ENCODE results near the gene TMEM80.

TMEM80 gene

DNA sequence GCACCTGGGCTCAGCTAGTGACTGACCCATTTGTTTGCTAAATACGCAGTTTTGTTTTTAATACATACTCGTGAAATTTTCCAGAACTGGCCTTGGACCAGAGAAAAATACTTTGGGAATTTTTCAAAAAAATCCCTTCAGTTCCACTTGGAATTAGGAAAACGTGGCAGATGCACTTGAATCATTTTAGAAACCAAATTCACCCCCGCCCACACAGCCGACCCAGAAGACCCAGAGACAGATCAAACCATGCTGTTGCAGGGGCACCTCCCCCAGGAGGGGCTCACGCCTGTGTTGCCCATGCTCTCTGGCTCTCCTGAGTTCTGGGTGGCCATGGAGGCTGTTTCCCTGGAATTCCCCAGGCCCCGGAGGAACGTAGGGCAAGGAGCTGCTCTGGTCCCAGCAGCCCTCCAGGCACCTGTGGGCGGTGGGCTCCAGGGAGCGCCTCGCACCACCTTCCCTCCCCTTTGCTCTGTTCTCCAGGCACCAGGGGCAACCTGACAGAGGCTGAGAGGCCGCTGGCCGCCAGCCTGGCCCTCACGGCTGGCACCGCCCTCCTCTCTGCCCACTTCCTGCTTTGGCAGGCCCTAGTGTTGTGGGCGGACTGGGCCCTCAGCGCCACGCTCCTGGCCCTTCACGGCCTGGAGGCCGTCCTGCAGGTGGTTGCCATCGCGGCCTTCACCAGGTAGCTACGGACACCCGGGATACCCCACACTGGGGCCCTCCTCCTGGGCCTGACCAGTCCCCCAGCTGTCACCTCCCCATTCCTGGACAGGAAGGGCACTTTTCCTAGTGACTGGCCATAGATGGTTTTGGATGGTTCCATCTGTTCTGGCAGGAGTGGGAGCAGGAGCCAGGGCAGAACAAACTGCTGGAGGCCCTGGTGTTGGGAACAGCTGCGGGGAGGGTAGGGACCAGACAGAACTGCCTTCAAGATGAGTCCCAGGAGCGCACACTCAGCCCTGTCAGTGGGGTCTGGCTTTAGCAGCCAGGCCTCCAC is 7.1 kb downstream of the TMEM80 start:
- DNase-seq: no peak

- DNase-seq: no peak
Observed at GRCh38 chr11:703506-703905, 7.9 kb downstream of the TMEM80 start.

GRCh38 chr11:704228-704674 is 8.6 kb downstream of the TMEM80 start:
- no peak for DNase-seq

DNA sequence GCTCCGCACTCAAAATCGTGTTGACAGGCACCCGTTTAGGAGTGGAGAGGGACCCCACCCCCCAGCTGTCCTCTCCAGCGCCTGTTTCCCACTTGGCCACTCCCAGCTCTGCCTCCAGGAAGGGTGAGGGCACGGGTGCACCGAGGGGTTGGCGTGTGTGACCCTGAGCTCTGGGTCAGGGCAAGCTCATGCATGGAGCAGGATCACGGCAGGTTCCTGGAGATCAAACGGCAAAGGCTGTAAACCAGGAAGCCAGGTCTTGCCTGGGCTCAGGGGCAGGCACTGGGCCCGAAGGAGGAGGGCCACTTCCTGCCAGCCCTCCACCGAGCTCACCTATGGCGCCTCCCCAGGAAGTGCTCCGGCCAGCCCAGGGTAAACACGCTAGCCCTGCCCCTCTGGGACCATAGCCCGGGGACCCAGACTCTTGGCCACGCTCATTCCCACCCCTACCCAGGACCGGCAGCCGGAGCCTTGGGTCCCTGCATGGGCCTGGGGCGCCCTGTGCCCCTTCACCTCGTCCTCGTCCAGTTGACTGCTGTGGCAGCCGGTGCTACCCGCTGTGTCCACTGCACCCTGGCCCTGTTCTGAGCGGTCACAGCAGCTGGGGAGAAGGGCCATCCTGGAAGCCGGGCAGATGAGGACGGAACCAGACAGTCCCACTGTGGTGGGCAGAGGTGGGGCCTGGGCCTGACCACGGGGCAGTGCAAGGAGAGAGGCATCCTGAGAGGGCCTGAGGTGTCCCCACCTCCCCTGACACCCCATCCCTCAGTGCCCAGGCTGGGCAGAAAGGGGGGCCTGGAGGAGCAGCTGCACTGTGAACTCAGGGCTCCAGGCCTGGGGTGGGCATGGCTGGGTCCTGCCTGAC is 9.4 kb downstream of the TMEM80 start:
- no peak for DNase-seq

GRCh38 chr11:705646-706438 is 10.2 kb downstream of the TMEM80 start, which contains the start of gene EPS8L2:
EPS8L2 (plus strand) TSS chr11:706231; CDS start chr11:709408, 3,177 bp downstream.
- DNase-seq: no peak

- no peak for DNase-seq
Observed at GRCh38 chr11:706439-706956, 10.9 kb downstream of the TMEM80 start.

DNA sequence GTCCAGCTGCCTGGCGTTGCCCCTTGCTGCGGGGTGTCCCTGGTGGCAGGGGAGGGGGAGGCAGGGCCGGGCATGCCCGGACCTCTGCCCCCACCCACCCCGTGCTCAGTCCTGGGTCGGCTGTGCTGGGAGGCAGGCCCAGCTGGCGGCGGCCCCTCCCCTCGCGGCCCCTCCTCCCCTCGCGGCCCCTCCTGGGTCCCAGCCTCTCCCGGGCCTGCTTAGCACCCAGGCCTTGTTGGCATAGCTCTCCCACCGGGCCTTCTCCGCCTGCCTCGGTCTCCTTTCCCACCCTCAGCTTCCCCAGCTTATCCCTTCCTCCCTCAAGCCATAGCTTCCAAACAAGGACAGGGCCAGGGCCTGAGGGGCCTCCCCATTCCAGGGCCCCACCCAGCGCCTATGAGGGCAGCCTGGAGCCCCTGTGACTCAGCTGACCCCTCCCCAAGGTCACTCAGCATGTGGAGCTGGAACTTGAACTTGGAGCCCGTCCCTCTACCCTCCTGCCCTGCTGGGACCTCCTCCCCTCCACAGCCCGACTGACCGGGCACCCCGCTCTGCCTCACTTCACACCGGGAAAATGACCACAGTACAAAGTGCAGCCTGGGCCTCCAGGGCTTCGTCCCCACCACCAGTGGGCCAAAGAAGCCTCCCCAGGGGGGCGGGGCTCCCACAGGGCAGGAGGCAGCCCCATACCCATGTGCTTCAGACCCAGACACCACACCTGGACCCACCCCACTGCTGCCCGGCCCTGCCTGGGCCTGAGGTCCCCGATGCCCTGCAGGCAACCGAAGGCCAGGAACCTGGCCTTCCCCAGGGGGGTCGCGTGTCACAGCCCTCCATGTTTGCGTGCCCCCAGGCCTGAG is 11.6 kb downstream of the TMEM80 start:
- no peak for DNase-seq

- DNase-seq: no peak
Observed at GRCh38 chr11:707817-708420, 12.3 kb downstream of the TMEM80 start.

GRCh38 chr11:708511-708910 is 12.9 kb downstream of the TMEM80 start:
- DNase-seq: no peak

DNA sequence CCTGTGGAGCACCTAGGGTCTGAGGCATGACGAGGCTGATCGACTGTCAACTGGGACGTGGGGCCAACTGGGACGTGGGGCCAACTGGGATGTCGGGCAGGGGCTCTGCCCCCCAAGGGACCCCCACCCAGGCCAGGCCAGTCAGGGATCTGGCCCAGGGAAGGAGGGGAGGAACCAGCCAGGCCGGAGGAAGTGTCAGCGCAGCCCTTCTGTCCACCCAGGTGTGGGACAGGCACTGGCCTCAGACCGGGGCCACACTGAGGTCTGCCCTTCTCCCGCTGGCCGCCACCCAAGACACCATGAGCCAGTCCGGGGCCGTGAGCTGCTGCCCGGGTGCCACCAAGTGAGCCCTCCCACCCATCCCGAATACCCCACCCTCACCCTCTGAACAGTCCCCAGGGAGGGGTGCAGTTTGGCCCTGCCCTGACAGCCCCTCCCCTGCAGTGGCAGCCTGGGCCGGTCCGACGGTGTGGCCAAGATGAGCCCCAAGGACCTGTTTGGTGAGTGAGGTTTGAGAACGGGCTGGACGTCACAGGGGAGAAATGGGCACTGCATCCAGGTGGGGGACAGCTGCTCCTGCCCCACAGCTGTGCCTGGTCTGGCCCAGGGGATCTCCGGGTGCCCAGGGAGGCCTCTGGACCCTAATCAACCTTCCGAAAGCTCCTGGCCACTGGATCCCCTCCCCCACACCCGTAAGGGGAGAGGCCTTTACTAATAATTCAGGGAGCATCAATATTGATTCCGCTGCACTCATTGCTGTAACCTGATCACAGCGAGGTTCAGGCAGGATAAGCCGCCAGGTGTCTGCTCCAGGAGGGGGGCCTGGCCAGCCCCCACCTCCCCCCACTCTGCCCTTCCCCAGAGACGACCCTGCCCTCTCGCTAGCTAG is 13.7 kb downstream of the TMEM80 start:
- no peak for DNase-seq

DNA sequence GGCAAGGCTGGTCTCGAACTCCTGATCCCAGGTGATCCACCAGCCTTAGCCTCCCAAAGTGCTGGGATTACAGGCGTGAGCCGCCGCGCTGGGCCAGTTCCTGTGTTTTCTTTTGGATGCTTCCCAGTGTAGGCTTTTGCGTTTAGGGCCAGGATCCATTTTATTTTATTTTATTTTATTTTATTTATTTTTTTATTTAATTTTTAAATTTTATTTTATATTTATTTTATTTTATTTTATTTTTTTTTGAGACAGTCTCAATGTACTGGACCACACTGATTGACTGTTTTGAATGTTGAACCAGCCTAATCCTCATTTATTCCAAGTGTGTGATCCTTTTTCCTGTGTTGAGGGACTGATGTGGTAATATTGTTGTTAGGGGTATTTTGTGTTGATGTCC is 18.8 kb downstream of the TMEM80 start:
- no peak for DNase-seq

DNA sequence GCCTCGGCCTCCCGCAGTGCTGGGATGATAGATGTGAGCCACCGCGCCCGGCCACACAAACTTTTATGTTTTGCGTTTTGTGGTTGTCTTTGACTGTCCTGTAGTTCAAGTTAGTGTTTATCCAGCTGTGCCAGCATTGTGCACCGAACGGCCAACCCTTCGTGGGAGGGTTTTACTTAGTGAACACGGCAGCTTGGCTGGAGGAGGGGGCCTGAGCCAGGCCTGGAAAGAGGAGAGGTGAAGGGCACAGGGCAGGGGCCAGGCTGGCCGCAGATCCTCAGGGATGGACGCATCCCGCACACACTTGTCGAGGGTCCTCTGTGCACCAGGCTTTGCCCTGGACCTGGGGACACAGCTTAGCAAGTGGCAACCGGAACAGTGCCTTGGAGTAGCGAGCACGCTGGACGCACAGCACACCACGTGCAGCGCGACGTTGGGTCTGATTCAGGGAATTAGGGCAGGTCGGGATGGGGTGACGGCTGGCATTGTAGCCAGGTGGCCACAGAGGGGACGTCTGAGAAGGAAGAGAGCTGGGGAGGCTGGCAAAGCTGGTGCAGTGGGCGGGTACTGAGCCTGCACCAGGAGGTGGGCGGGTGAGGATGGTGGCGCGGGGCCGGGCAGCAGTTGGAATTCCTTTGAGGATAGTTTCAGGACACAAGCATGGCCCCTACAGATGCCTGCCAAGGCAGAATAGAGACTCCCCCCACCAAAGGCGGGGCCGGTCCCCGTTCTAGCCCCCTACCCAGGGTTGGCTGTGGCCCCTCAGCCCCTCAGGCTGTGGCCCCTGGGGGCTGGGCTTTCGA is 23.8 kb downstream of the TMEM80 start:
- DNase-seq: no peak

DNA sequence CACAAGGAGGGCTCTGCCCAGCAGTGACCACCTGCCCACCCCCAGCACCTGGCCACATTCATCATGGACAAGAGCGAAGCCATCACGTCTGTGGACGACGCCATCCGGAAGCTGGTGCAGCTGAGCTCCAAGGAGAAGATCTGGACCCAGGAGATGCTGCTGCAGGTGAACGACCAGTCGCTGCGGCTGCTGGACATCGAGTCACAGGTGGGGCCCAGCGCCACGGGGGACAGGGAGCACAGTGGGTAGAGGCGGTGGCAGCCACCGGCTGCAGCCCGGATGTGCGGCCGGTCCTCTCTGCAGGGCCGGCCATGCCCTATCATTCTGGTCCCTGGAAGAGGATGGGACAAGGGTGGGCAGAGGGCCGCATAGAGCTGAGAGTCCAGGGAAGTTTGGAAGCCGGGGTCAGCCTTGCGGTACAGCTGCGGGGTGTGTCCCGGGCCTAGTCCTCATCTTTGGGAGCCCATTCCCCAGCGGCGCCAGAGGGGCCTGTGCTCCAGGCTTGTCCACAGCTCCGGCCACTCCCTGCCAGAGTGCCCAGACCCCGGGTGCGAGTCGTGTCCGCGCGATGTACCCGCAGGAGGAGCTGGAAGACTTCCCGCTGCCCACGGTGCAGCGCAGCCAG is 24.5 kb downstream of the TMEM80 start:
- no peak for DNase-seq

DNA sequence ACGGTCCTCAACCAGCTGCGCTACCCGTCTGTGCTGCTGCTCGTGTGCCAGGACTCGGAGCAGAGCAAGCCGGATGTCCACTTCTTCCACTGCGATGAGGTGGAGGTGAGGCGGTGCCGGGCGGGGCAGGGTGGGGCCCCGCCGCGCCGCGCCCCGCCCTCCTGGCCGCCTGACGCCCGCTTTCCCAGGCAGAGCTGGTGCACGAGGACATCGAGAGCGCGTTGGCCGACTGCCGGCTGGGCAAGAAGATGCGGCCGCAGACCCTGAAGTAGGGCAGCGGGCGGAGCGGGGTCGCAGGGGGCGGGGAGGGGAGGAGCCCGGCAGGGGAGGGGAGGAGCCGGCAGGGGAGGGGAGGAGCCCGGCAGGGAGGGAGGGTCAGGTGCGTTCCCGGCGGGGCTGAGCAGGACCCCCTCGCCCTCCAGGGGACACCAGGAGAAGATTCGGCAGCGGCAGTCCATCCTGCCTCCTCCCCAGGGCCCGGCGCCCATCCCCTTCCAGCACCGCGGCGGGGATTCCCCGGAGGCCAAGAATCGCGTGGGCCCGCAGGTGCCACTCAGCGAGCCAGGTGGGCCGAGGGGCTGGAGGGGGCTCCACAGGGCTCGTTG is 25.1 kb downstream of the TMEM80 start:
- DNase-seq: no peak

DNA sequence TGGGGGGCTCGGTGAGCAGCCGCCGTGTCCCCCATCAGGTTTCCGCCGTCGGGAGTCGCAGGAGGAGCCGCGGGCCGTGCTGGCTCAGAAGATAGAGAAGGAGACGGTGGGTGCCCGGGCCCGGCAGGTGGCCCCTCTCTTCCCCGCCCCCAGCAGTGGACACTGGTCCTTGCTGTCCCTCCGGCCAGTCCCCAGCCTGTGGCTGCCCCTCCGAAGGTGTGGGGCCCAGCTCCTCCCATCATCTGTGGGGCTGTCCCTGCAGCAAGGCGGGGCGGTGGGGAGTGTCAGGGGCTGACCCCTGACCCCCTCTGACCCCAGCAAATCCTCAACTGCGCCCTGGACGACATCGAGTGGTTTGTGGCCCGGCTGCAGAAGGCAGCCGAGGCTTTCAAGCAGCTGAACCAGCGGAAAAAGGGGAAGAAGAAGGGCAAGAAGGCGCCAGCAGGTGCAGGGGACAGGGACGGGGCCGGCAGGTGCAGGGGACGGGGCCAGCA is 25.7 kb downstream of the TMEM80 start:
- no peak for DNase-seq

DNA sequence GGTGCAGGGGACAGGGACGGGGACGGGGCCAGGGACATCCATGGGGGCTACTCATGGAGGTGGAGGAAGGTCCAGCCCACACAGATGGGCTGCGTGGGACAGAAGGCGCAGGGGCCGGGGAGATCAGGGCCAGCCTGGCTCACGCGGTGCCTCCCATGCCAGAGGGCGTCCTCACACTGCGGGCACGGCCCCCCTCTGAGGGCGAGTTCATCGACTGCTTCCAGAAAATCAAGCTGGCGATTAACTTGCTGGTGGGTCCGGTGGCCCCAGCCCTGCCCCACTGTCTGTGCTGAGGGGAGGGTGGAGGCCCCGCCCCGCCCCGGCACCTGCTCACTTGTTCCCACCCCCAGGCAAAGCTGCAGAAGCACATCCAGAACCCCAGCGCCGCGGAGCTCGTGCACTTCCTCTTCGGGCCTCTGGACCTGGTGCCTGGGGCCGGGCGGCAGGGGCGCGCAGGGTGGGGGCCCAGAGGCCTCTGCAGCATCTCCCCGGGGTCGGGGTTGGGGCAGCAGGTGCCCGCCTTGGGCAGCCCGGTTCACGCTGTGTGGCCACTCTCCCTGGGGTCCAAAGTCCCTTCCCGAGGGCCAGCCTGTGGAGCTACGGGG is 26.2 kb downstream of the TMEM80 start:
- DNase-seq: no peak

- DNase-seq: no peak
Observed at GRCh38 chr11:722346-722811, 26.8 kb downstream of the TMEM80 start.
